ENCODE data around the gene USP21.

Gene USP21

GRCh38 chr1:161188381-161188780 is 29.1 kb downstream of the USP21 start:
- no peak for ATAC-seq
- TF ChIP-seq ISL1 (CRISPR knock-in tag; IDR thresholded peaks at IDR 0.05): no peak
- no peak for TF ChIP-seq BACH2 (CRISPR knock-in tag; IDR thresholded peaks at IDR 0.05; ENCODE audit: borderline replicate concordance)
- no peak for TF ChIP-seq PATZ1 (CRISPR knock-in tag; IDR thresholded peaks at IDR 0.05; ENCODE audit: borderline replicate concordance)
- no peak for TF ChIP-seq CSDC2 (CRISPR knock-in tag; IDR thresholded peaks at IDR 0.05)
- no peak for TF ChIP-seq ZFP3 (CRISPR knock-in tag; IDR thresholded peaks at IDR 0.05)
- no peak for TF ChIP-seq GLIS3 (CRISPR knock-in tag; IDR thresholded peaks at IDR 0.05)
- TF ChIP-seq RARB (CRISPR knock-in tag; IDR thresholded peaks at IDR 0.05): no peak
- TF ChIP-seq ZNF565 (CRISPR knock-in tag; conservative IDR thresholded peaks at IDR 0.05; ENCODE audit: low read depth): no peak
- TF ChIP-seq PPARA (CRISPR knock-in tag; IDR thresholded peaks at IDR 0.05; ENCODE audit: borderline replicate concordance): no peak
- no peak for TF ChIP-seq CSRNP3 (CRISPR knock-in tag; IDR thresholded peaks at IDR 0.05)
- TF ChIP-seq ESRRG (CRISPR knock-in tag; IDR thresholded peaks at IDR 0.05): no peak
- TF ChIP-seq ZC3H10 (CRISPR knock-in tag; IDR thresholded peaks at IDR 0.05): no peak
- no peak for TF ChIP-seq SNAI2 (CRISPR knock-in tag; IDR thresholded peaks at IDR 0.05)
- TF ChIP-seq ZFP30 (CRISPR knock-in tag; IDR thresholded peaks at IDR 0.05): no peak
- TF ChIP-seq TOX (CRISPR knock-in tag; IDR thresholded peaks at IDR 0.05; ENCODE audit: borderline replicate concordance): no peak
- no peak for TF ChIP-seq TSHZ2 (CRISPR knock-in tag; IDR thresholded peaks at IDR 0.05)
- TF ChIP-seq TCF4 (CRISPR knock-in tag; IDR thresholded peaks at IDR 0.05; ENCODE audit: borderline replicate concordance): no peak
- TF ChIP-seq ARNTL (CRISPR knock-in tag; IDR thresholded peaks at IDR 0.05; ENCODE audit: borderline replicate concordance, low read depth): no peak
- no peak for TF ChIP-seq OSR1 (CRISPR knock-in tag; IDR thresholded peaks at IDR 0.05)

GRCh38 chr1:161189036-161189435 is 29.7 kb downstream of the USP21 start:
- TF ChIP-seq CSRNP3 (CRISPR knock-in tag; IDR thresholded peaks at IDR 0.05): no peak
- no peak for TF ChIP-seq ESRRG (CRISPR knock-in tag; IDR thresholded peaks at IDR 0.05)
- TF ChIP-seq RARB (CRISPR knock-in tag; IDR thresholded peaks at IDR 0.05): no peak
- no peak for TF ChIP-seq TSHZ2 (CRISPR knock-in tag; IDR thresholded peaks at IDR 0.05)
- TF ChIP-seq CREB5 (CRISPR knock-in tag; IDR thresholded peaks at IDR 0.05; ENCODE audit: low read depth): no peak
- TF ChIP-seq PATZ1 (CRISPR knock-in tag; IDR thresholded peaks at IDR 0.05; ENCODE audit: borderline replicate concordance): no peak
- no peak for TF ChIP-seq OSR1 (CRISPR knock-in tag; IDR thresholded peaks at IDR 0.05)
- no peak for TF ChIP-seq ISL1 (CRISPR knock-in tag; IDR thresholded peaks at IDR 0.05)
- TF ChIP-seq ZNF70 (CRISPR knock-in tag; IDR thresholded peaks at IDR 0.05): no peak
- TF ChIP-seq TOX (CRISPR knock-in tag; IDR thresholded peaks at IDR 0.05; ENCODE audit: borderline replicate concordance): no peak
- no peak for TF ChIP-seq PPARA (CRISPR knock-in tag; IDR thresholded peaks at IDR 0.05; ENCODE audit: borderline replicate concordance)
- no peak for TF ChIP-seq CSDC2 (CRISPR knock-in tag; IDR thresholded peaks at IDR 0.05)
- ATAC-seq: no peak
